Measurements from ENCODE around the gene YIPF3. TPM values are rescaled to one million over a fixed set of nuclear protein-coding genes. Genes with fewer than 3 reads are reported as not detected.

The YIPF3 gene
- total and polyA plus RNA-seq, 9 of the 15 experiments (the other 6 are each of a cell fraction or from before 2014, with no cell fraction given), result 27.5 to 75.3 (median 57.6) TPM

- TF ChIP-seq CTCF (IDR thresholded peaks at IDR 0.05 in 2 of 3, conservative IDR thresholded peaks at IDR 0.05 in 1 of 3; ENCODE audit: insufficient read depth in 2 of 3, low read depth in 1 of 3, low read length in 3 of 3), result no peak
- no peak for TF ChIP-seq MLLT1 (IDR thresholded peaks at IDR 0.05)
- TF ChIP-seq ZKSCAN1 (IDR thresholded peaks at IDR 0.05; ENCODE audit: low read depth, low read length), result no peak
Observed at GRCh38 chr6:43497689-43498088, 19.0 kb downstream of the YIPF3 start (continued).

- ChIA-PET POLR2A (interaction anchor here (0.9 to 8.5 kb wide), 3 partner anchors 10 to 95 kb away, joined by 3 to 54 read pairs (median 4); partner anchors contain the start of gene LRRC73), CTCF (ENCODE audit: low intra/inter-chr PET ratio) (interaction anchor here (0.6 to 1.4 kb wide), 9 partner anchors 10 to 596 kb away, joined by 3 to 7 read pairs (median 4); partner anchors contain the start of gene DLK2)
- no peak for TF ChIP-seq GATAD2B (IDR thresholded peaks at IDR 0.05; ENCODE audit: borderline replicate concordance)
- TF ChIP-seq HDAC8 (tag; IDR thresholded peaks at IDR 0.05), result no peak
- TF ChIP-seq ZNF79 (CRISPR knock-in tag; IDR thresholded peaks at IDR 0.05; ENCODE audit: low read depth), result no peak
- no peak for TF ChIP-seq HIVEP1 (CRISPR knock-in tag; IDR thresholded peaks at IDR 0.05)
- TF ChIP-seq KAT7 (CRISPR knock-in tag; IDR thresholded peaks at IDR 0.05; ENCODE audit: borderline replicate concordance), result no peak
- TF ChIP-seq TBL1XR1 (IDR thresholded peaks at IDR 0.05; ENCODE audit: low read length in 2 of 2), result no peak
- TF ChIP-seq MCM2 (IDR thresholded peaks at IDR 0.05; ENCODE audit: low read depth), result no peak
- no peak for TF ChIP-seq BRF1 (IDR thresholded peaks at IDR 0.05; ENCODE audit: borderline replicate concordance, extremely low read depth, insufficient read length)
- no peak for TF ChIP-seq FOSL1 (tag; conservative IDR thresholded peaks at IDR 0.05)
- no peak for TF ChIP-seq HOXB6 (CRISPR knock-in tag; IDR thresholded peaks at IDR 0.05; ENCODE audit: borderline replicate concordance)
- TF ChIP-seq ZNF280A (IDR thresholded peaks at IDR 0.05; ENCODE audit: low read depth, partially characterized antibody), result no peak
- no peak for TF ChIP-seq SOX6 (IDR thresholded peaks at IDR 0.05)
- peaks cover 3% of the 10 kb centered on the region for H3K9me1 ChIP-seq (ENCODE audit: control insufficient read depth, insufficient read depth, low read length)
- H3K4me3 ChIP-seq, result no peak overlapping the region
- 0 out of 3 replicates have a peak, but pooled peaks cover 3% of the 10 kb centered on the region for H3K79me2 ChIP-seq (ENCODE audit: control insufficient read depth, insufficient read depth, low read length)
- no peak overlapping the region for H3K9ac ChIP-seq (ENCODE audit: insufficient read depth in 1 of 2, low read depth in 2 of 2, low read length in 2 of 2)
- H3K27ac ChIP-seq (ENCODE audit: extremely low read depth, low read depth, low read length), result no peak overlapping the region
- DNase-seq (ENCODE audit: extremely low read depth in 1 of 4, low spot score in 3 of 4) (no peak), FAIRE-seq (no peak), ATAC-seq (no peak)
- in situ Hi-C loops (cut with MboI) (no loop called here), intact Hi-C loops (cut with micrococcal nuclease) (no loop called here)
- H3K4me1 ChIP-seq (replicated peaks in 1 of 2; ENCODE audit: control insufficient read depth in 2 of 2, insufficient read depth in 2 of 2, low read length in 2 of 2), result peaks cover 16 to 28% of the 10 kb centered on the region in 2 experiments
- H3K36me3 ChIP-seq (ENCODE audit: control insufficient read depth, insufficient read depth, low read length), result peaks cover 42% of the 10 kb centered on the region; the same call in 2 of the 3 replicates
- no TSS peak for BruUV-seq (replicated peaks)
- no peak overlapping the region for H2AFZ ChIP-seq (ENCODE audit: low read depth, low read length)
- H3K27me3 ChIP-seq (ENCODE audit: control insufficient read depth in 2 of 2, insufficient read depth in 2 of 2, low read length in 2 of 2), result no peaks in the 10 kb centered on the region
- 89% methylated on average over 6 of the region's 6 CpGs for WGBS (ENCODE audit: insufficient coverage, low coverage, missing lambda C conversion rate)
- no peak overlapping the region for H3K4me2 ChIP-seq (ENCODE audit: insufficient read depth, low read length)
- H4K20me1 ChIP-seq (replicated peaks; ENCODE audit: control insufficient read depth, insufficient read depth, low read length), result peaks cover 22% of the 10 kb centered on the region
- H3K9me3 ChIP-seq (replicated peaks; ENCODE audit: control insufficient read depth, insufficient read depth, low read depth, low read length), result no peaks in the 10 kb centered on the region
Observed at GRCh38 chr6:43497129-43497396, 19.7 kb downstream of the YIPF3 start.
